Measurements from ENCODE around the gene CLEC4M. TPM values are rescaled to one million over a fixed set of nuclear protein-coding genes. Genes with fewer than 3 reads are reported as not detected.

CLEC4M gene
- total RNA-seq, 3 donors from 2014 or later, result not detected

Other genes with a start within 250 kb of the CLEC4M start
- 1 to 10 TPM; 4.8 to 5.6 (median 5.1) TPM for gene ZNF358, start 247.1 kb upstream of the CLEC4M start, total RNA-seq
- 10 to 100 TPM; 20.5 to 27.4 (median 22.6) TPM for gene MCOLN1, start 240.6 kb upstream of the CLEC4M start, total RNA-seq
- gene PNPLA6, start 227.5 kb upstream of the CLEC4M start, total RNA-seq, result 100 to 1,000 TPM; 106 to 121 (median 107) TPM
- under 1 TPM; 0.34 to 0.38 (median 0.38) TPM for gene CAMSAP3, start 167.4 kb upstream of the CLEC4M start, total RNA-seq
- 10 to 100 TPM; 64.6 to 76.1 (median 67.2) TPM for gene XAB2, start 133.7 kb upstream of the CLEC4M start, total RNA-seq
- 100 to 1,000 TPM; 107 to 132 (median 128) TPM for gene PET100, start 133.4 kb upstream of the CLEC4M start, total RNA-seq
- under 1 TPM in 1 of 3 donors, not detected in 2; 0.37 TPM for gene PCP2, start 129.5 kb upstream of the CLEC4M start, total RNA-seq
- 100 to 1,000 TPM; 113 to 119 (median 114) TPM for gene STXBP2, start 126.1 kb upstream of the CLEC4M start, total RNA-seq
- not detected for gene RETN, start 94.2 kb upstream of the CLEC4M start, total RNA-seq
- not detected for gene MCEMP1, start 86.2 kb upstream of the CLEC4M start, total RNA-seq
- gene TRAPPC5, start 82.4 kb upstream of the CLEC4M start, total RNA-seq, result 100 to 1,000 TPM in 1 of 3 donors, 10 to 100 TPM in 2; 81.3 to 112 (median 89.8) TPM
- 10 to 100 TPM in 2 of 3 donors, 1 to 10 TPM in 1; 6.9 to 52.7 (median 20.5) TPM for gene FCER2, start 61.1 kb upstream of the CLEC4M start, total RNA-seq
- gene CLEC4G, start 31.1 kb upstream of the CLEC4M start, total RNA-seq, result not detected
- not detected for gene CD209, start 15.7 kb upstream of the CLEC4M start, total RNA-seq
- 1 to 10 TPM; 6.6 to 7.5 (median 7.1) TPM for gene EVI5L, start 67.0 kb downstream of the CLEC4M start, total RNA-seq
- gene PRR36, start 111.1 kb downstream of the CLEC4M start, total RNA-seq, result under 1 TPM in 2 of 3 donors, not detected in 1; 0.05 to 0.08 TPM
- under 1 TPM in 1 of 3 donors, not detected in 2; 0.05 TPM for gene LRRC8E, start 125.3 kb downstream of the CLEC4M start, total RNA-seq
- gene MAP2K7, start 140.6 kb downstream of the CLEC4M start, total RNA-seq, result 10 to 100 TPM; 40.4 to 44.0 (median 43.3) TPM
- gene TGFBR3L, start 151.6 kb downstream of the CLEC4M start, total RNA-seq, result 1 to 10 TPM in 2 of 3 donors, under 1 TPM in 1; 0.74 to 2.4 (median 1.4) TPM
- 10 to 100 TPM; 16.7 to 20.0 (median 18.8) TPM for gene SNAPC2, start 157.1 kb downstream of the CLEC4M start, total RNA-seq
- gene CTXN1, start 162.9 kb downstream of the CLEC4M start, total RNA-seq, result 1 to 10 TPM in 1 of 3 donors, under 1 TPM in 2; 0.71 to 1.4 (median 0.95) TPM
- 100 to 1,000 TPM; 180 to 193 (median 190) TPM for gene TIMM44, start 180.4 kb downstream of the CLEC4M start, total RNA-seq
- gene ELAVL1, start 242.4 kb downstream of the CLEC4M start, total RNA-seq, result 100 to 1,000 TPM; 160 to 171 (median 161) TPM